Measurements from ENCODE around the gene CELF3.

Gene CELF3

DNA sequence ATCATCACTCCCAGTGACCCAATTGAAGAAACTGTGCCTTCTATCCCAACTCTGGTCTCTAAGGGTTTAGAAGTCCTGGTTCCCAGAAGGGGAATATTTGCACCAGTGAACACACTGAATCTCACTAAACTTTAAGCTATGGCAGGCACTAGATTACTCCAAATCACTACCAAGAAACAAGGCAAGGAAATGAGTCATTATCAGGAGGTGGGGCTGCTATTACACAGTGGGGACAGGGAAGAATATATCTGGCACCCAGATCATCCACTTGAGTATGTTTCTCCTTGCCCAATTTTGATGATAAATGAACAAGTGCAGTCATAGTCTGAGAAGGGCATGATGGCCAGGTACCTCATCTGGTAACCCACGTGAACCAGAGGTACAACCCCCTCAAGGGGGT is 39.7 kb upstream of the CELF3 start:
- Histone ChIP-seq H3K36me3 (ENCODE audit: control insufficient read depth in 2 of 2, insufficient read depth in 1 of 2, low read length in 2 of 2) (peaks cover 16 to 64% of the 10 kb centered on the region in 2 experiments; a peak in 2 of 3 replicates), H3K4me3 (ENCODE audit: low read depth, low read length) (no peak overlapping the region), H3K9me3 (ENCODE audit: control insufficient read depth, insufficient read depth, low read depth, low read length) (no peaks in the 10 kb centered on the region), H3K27ac (ENCODE audit: extremely low read depth, low read depth, low read length) (no peak overlapping the region), H3K4me1 (ENCODE audit: control insufficient read depth, insufficient read depth, low read length) (no peaks in the 10 kb centered on the region)
- TF ChIP-seq FEZF1 (tag by site-specific recombination; IDR thresholded peaks at IDR 0.05) (no peak), ZFHX2 (tag by site-specific recombination; conservative IDR thresholded peaks at IDR 0.05) (no peak), EGR2 (tag by site-specific recombination; IDR thresholded peaks at IDR 0.05; ENCODE audit: low read depth) (no peak), ZNF221 (tag by site-specific recombination; IDR thresholded peaks at IDR 0.05; ENCODE audit: borderline replicate concordance) (no peak)
- POLR2A ChIA-PET = no interaction called here
- CTCF ChIA-PET = interaction anchor here (0.6 to 1.4 kb wide), 2 partner anchors 81 to 162 kb away, joined by 3 read pairs; no protein-coding TSS in a partner anchor

DNA sequence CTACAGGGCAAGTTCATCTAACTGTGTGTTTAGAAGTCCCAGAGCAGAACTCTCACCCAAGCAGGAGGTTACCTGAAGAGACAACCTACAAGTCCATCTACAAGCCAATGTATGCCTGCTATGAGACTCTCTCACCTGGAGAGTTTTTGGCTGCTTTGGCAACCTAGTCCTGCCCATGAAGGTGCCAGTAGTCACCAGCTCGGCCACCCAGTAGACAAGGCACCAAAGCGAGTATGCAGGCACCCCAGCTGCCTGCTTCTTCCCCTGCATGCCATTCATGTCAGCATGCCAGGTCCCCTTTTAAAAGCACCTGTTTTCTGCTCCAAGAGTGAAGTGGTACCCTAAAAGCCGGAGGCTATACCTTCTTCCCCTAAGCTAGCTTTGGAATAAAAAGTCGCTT is 24.9 kb upstream of the CELF3 start:
- Histone ChIP-seq H3K27ac (ENCODE audit: extremely low read depth, low read depth, low read length) (no peak overlapping the region), H3K4me1 (ENCODE audit: control insufficient read depth, insufficient read depth, low read length) (no peaks in the 10 kb centered on the region), H3K9me3 (ENCODE audit: control insufficient read depth, insufficient read depth, low read depth, low read length) (no peaks in the 10 kb centered on the region), H3K4me3 (ENCODE audit: low read depth, low read length) (no peak overlapping the region), H3K36me3 (ENCODE audit: control insufficient read depth in 2 of 2, insufficient read depth in 1 of 2, low read length in 2 of 2) (no peaks in the 10 kb centered on the region)
- TF ChIP-seq, protein P1, sequence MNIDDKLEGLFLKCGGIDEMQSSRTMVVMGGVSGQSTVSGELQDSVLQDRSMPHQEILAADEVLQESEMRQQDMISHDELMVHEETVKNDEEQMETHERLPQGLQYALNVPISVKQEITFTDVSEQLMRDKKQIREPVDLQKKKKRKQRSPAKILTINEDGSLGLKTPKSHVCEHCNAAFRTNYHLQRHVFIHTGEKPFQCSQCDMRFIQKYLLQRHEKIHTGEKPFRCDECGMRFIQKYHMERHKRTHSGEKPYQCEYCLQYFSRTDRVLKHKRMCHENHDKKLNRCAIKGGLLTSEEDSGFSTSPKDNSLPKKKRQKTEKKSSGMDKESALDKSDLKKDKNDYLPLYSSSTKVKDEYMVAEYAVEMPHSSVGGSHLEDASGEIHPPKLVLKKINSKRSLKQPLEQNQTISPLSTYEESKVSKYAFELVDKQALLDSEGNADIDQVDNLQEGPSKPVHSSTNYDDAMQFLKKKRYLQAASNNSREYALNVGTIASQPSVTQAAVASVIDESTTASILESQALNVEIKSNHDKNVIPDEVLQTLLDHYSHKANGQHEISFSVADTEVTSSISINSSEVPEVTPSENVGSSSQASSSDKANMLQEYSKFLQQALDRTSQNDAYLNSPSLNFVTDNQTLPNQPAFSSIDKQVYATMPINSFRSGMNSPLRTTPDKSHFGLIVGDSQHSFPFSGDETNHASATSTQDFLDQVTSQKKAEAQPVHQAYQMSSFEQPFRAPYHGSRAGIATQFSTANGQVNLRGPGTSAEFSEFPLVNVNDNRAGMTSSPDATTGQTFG (tag by site-specific recombination; IDR thresholded peaks at IDR 0.05; ENCODE audit: borderline replicate concordance) = no peak
- TF ChIP-seq, protein P2, sequence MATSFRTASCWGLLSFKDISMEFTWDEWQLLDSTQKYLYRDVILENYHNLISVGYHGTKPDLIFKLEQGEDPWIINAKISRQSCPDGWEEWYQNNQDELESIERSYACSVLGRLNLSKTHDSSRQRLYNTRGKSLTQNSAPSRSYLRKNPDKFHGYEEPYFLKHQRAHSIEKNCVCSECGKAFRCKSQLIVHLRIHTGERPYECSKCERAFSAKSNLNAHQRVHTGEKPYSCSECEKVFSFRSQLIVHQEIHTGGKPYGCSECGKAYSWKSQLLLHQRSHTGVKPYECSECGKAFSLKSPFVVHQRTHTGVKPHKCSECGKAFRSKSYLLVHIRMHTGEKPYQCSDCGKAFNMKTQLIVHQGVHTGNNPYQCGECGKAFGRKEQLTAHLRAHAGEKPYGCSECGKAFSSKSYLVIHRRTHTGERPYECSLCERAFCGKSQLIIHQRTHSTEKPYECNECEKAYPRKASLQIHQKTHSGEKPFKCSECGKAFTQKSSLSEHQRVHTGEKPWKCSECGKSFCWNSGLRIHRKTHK (tag by site-specific recombination; IDR thresholded peaks at IDR 0.05) = no peak
- TF ChIP-seq ZNF585B (tag by site-specific recombination; IDR thresholded peaks at IDR 0.05) = no peak
- no peak for TF ChIP-seq ZNF138 (tag by site-specific recombination; IDR thresholded peaks at IDR 0.05; ENCODE audit: borderline replicate concordance)
- TF ChIP-seq GLIS1 (tag by site-specific recombination; IDR thresholded peaks at IDR 0.05) = no peak
- TF ChIP-seq ZNF211 (tag by site-specific recombination; IDR thresholded peaks at IDR 0.05; ENCODE audit: low read depth) = no peak
- TF ChIP-seq ZSCAN16 (tag by site-specific recombination; IDR thresholded peaks at IDR 0.05) = no peak
- no peak for TF ChIP-seq ZNF169 (tag by site-specific recombination; IDR thresholded peaks at IDR 0.05)
- TF ChIP-seq ZFP3 (tag by site-specific recombination; IDR thresholded peaks at IDR 0.05; ENCODE audit: low read depth) = no peak
- TF ChIP-seq ZNF23 (tag by site-specific recombination; IDR thresholded peaks at IDR 0.05; ENCODE audit: borderline replicate concordance) = no peak
- no peak for TF ChIP-seq EGR2 (tag by site-specific recombination; IDR thresholded peaks at IDR 0.05; ENCODE audit: low read depth)
- no peak for TF ChIP-seq ZNF112 (tag by site-specific recombination; IDR thresholded peaks at IDR 0.05)
- no peak for TF ChIP-seq ZNF311 (tag by site-specific recombination; IDR thresholded peaks at IDR 0.05; ENCODE audit: borderline replicate concordance)
- no peak for TF ChIP-seq ZNF610 (tag by site-specific recombination; IDR thresholded peaks at IDR 0.05; ENCODE audit: borderline replicate concordance)
- no peak for TF ChIP-seq ZNF202 (tag by site-specific recombination; IDR thresholded peaks at IDR 0.05; ENCODE audit: borderline replicate concordance)
- TF ChIP-seq, protein P3, sequence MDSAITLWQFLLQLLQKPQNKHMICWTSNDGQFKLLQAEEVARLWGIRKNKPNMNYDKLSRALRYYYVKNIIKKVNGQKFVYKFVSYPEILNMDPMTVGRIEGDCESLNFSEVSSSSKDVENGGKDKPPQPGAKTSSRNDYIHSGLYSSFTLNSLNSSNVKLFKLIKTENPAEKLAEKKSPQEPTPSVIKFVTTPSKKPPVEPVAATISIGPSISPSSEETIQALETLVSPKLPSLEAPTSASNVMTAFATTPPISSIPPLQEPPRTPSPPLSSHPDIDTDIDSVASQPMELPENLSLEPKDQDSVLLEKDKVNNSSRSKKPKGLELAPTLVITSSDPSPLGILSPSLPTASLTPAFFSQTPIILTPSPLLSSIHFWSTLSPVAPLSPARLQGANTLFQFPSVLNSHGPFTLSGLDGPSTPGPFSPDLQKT (IDR thresholded peaks at IDR 0.05; ENCODE audit: borderline replicate concordance, low read depth, low read length) = no peak
- TF ChIP-seq YY2 (tag by site-specific recombination; IDR thresholded peaks at IDR 0.05) = no peak
- no peak for TF ChIP-seq ZNF404 (tag by site-specific recombination; IDR thresholded peaks at IDR 0.05)
- ChIA-PET POLR2A (no interaction called here), CTCF (no interaction called here)
